ENCODE data around the gene DAD1.

GRCh38 chr14:22518073-22518472 is 71.0 kb downstream of the DAD1 start:
- TF ChIP-seq EZH2phosphoT487 (IDR thresholded peaks at IDR 0.05; ENCODE audit: low read depth, severe bottlenecking, unreplicated experiment) (no peak), CTCF (IDR thresholded peaks at IDR 0.05; ENCODE audit: poor library complexity) (no peak)
